ENCODE results near the gene ELMO1. TPM values are rescaled to one million over a fixed set of nuclear protein-coding genes. Genes with fewer than 3 reads are reported as not detected.

Gene ELMO1
- total and polyA plus RNA-seq, 12 donors = 7.5 to 46.8 (median 14.9) TPM

- Histone ChIP-seq H3K4me3 (no peak overlapping the region), H3K27ac (no peak overlapping the region), H3K4me1 (replicated peaks in 1 of 2) (peaks cover 0 to 4% of the 10 kb centered on the region in 2 donors), H3K27me3 (no peaks in the 10 kb centered on the region), H3K9me3 (replicated peaks in 1 of 3) (no peaks in the 10 kb centered on the region), H3K36me3 (replicated peaks in 1 of 2) (no peaks in the 10 kb centered on the region)
- 87 to 93% (median 89%) methylated on average over 5 of the region's 5 CpGs for WGBS, 4 donors
- no peak for TF ChIP-seq CTCF (IDR thresholded peaks at IDR 0.05)
- intact Hi-C loops (cut with DNase I) = no loop called here
- DNase-seq = no peak
Measured at GRCh38 chr7:37085600-37085999, 363.1 kb downstream of the ELMO1 start.

GRCh38 chr7:37084303-37084702, 364.4 kb downstream of the ELMO1 start:
- peak overlapping the region in 1 of 5 donors; percentile 73 for H3K27ac ChIP-seq
- no peaks in the 10 kb centered on the region for H3K9me3 ChIP-seq (replicated peaks in 1 of 3)
- TF ChIP-seq CTCF (IDR thresholded peaks at IDR 0.05) (no peak), POLR2A (IDR thresholded peaks at IDR 0.05) (no peak)

GRCh38 chr7:37083311-37084096, 365.2 kb downstream of the ELMO1 start:
- DNase-seq = peak in 3 of 7 donors; percentile 14 to 27 (median 19)
- Histone ChIP-seq H3K27ac (peak overlapping the region in 2 of 5 donors; percentile 47 to 80), H3K4me3 (no peak overlapping the region), H3K36me3 (replicated peaks in 1 of 2) (no peaks in the 10 kb centered on the region), H3K9me3 (replicated peaks in 1 of 3) (no peaks in the 10 kb centered on the region), H3K4me1 (replicated peaks in 1 of 2) (peaks cover 0 to 4% of the 10 kb centered on the region in 2 donors), H3K27me3 (no peaks in the 10 kb centered on the region)
- intact Hi-C loops (cut with DNase I) = no loop called here
- 77 to 80% (median 78%) methylated on average over 5 of the region's 5 CpGs for WGBS, 4 donors
- TF ChIP-seq CTCF (IDR thresholded peaks at IDR 0.05) = no peak
- TF ChIP-seq POLR2A (IDR thresholded peaks at IDR 0.05) = no peak

More at GRCh38 chr7:37084303-37084702, 364.4 kb downstream of the ELMO1 start:
- Histone ChIP-seq H3K27me3 (no peaks in the 10 kb centered on the region), H3K36me3 (replicated peaks in 1 of 2) (no peaks in the 10 kb centered on the region), H3K4me1 (replicated peaks in 1 of 2) (peaks cover 0 to 4% of the 10 kb centered on the region in 2 donors), H3K4me3 (no peak overlapping the region)
- WGBS, 4 donors = 59 to 77% (median 72%) methylated on average over 2 of the region's 2 CpGs
- intact Hi-C loops (cut with DNase I) = no loop called here
- no peak for DNase-seq

GRCh38 chr7:37081436-37081835, 367.2 kb downstream of the ELMO1 start:
- H3K27me3 ChIP-seq = no peaks in the 10 kb centered on the region
- no peaks in the 10 kb centered on the region for H3K9me3 ChIP-seq (replicated peaks in 1 of 3)
- peak in 3 of 7 donors; percentile 16 to 63 (median 55) for DNase-seq
- no peak overlapping the region for H3K27ac ChIP-seq
- H3K4me1 ChIP-seq (replicated peaks in 1 of 2) = peaks cover 0 to 4% of the 10 kb centered on the region in 2 donors
- intact Hi-C loops (cut with DNase I) = no loop called here
- TF ChIP-seq POLR2A (IDR thresholded peaks at IDR 0.05) (no peak), CTCF (IDR thresholded peaks at IDR 0.05) (no peak)
- no peaks in the 10 kb centered on the region for H3K36me3 ChIP-seq (replicated peaks in 1 of 2)
- 21 to 29% (median 26%) methylated on average over 4 of the region's 4 CpGs for WGBS, 4 donors
- H3K4me3 ChIP-seq = no peak overlapping the region

All from adrenal gland (tissue), 12 donors.